Hippocampal formation (tissue), 2 donors: Measurements from ENCODE around the gene DOCK4.
"Not testable (repeated sequence)": the region's sequence is repeated elsewhere in the genome, so short reads cannot be mapped to it uniquely, and the experiment has no call there.

Experiments
- DNase-seq, 2 donors: peaks; one replicate each; lab custom pipeline; 2025; lab: John Stamatoyannopoulos, UW

Gene DOCK4

DNA sequence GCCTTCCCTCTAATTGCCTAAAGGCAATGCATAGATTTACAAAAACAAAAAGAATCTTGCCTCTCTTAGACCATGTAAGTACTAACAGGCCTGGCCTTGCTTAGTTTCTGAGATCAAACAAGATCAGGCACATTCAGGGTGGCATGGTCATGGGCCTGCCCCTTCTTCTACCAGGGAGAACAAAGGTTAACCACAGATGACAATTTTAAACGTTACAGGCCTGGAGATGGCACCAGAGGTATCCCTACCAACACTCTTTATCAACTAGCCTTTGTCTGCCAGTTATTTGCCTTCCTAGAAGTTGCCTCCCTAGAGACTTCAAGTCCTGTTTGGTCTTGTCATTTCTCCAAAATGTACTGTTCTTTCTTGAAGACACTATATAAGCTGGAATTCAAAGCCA lies 252.6 kb downstream of the DOCK4 start:
- DNase-seq: peak; percentile 22 to 67

DNA sequence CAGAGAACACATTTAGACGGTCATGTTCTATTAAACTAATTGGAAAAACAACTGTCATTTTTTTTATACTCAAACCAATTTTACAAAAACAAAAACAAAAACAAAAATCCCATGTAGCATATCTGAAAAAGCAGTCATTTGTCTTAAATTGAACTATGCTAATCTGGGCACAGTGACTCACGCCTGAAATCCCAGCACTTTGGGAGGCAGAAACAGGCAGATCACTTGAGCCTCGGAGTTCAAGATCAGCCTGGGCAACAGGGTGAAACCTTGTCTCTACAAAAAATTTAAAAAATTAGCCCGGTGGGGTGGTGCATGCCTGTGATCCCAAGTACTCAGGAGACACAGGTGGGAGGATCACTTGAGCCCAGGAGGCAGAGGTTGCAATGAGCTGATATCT lies 253.4 kb downstream of the DOCK4 start:
- DNase-seq: no peak

DNA sequence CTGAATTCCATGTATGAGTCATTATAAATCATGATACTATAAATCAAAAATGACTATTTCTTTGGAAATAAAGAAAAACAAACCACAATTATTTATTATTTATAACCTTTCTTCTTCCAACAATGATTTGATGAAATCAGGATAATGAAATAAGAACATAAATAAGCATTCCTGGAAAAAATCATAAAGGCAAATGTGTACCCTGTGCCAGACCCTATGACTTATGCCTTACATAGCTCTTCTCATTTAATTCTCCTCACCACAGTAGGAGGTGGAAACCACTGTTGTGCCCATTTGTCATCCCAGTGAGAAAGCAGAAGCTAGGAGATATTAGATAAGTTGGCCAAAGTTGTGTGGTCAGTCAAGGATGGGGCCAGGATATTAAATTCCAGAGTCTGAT lies 255.1 kb downstream of the DOCK4 start:
- no peak for DNase-seq

DNA sequence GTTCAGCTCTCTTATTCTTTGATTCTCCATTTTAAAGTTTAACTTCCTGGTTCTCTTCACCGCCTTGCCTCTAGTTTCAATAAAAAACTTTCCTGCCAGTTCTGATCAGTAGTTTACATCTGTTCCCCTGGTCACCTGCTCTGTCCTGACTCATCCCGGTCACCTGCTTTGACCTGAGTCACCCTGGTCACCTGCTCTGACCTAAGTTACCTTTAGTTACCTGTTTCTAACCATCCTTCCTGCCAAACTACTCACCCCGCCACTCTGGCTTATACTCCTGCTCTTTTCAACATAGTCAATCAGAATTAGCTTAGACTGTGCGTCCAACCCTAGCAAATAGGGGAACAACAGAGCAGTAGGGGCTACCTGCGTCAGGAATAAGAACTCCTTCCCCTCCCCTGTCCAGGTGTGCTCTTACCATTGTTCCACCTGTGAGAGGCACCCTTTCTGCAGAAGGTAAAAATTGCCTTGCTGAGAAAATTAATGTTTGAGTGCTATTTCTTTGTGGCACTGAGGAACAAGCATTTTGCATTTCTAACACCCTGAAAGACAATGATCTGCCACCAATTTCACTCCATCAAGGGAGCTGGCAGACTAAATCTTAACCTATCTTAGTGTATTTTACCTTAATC lies 263.6 kb downstream of the DOCK4 start:
- DNase-seq: no peak

DNA sequence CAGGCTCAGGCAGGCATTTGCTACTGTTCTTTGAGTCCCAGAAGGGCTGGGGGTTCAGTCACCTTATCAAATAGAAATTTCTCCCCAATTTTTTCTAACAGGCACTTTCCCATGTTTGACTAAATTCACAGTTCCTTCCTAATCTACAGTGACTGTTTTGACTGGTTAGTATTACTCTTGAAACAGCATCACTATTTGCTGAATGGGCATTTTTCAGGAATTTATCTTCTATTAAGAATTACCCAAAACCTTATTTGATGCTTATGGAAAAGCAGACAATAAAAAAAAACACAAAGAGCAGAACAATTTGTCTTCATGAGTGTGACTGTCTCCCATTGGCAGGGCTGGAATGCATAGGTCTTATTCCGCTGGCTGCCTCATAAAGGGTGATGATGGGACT lies 269.0 kb downstream of the DOCK4 start:
- DNase-seq: no peak

DNA sequence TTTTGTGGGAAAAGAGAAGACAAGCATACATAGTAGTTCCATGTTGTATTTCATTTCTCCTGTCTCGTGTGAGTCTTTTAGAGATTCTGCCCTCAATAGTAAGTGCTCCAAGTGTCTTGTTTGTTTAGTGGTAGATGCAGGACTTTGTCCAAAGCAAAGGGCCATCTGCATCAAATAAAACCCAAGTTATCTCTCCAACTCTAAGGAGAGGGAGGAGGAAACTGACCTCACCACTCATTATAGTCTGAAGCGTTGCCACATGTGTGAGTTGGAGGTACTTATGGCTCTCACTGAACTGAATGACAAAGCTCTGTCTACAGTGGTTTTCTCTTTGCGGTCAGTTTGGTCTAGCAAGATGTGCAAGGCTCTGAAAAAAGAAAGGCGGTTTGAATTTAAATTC lies 272.6 kb downstream of the DOCK4 start:
- no peak for DNase-seq

DNA sequence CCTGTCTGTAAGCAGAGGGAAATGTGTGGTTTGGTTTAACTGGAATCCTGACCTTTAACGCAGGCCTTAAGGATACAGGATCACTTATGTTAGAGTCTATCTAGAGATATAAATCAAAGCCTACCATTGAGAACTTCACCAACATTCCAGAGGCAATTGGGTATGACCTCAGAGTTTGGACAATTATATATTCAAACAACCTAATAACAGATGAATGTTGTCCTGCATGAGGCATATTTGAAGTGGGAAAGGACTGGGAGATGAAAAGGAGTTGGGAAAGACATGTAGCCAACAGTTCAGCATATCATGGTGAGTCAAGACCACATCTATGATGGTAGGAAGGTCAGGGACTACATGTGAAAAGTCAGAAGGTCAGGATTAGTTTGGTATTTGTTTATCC lies 274.2 kb downstream of the DOCK4 start:
- no peak for DNase-seq

DNA sequence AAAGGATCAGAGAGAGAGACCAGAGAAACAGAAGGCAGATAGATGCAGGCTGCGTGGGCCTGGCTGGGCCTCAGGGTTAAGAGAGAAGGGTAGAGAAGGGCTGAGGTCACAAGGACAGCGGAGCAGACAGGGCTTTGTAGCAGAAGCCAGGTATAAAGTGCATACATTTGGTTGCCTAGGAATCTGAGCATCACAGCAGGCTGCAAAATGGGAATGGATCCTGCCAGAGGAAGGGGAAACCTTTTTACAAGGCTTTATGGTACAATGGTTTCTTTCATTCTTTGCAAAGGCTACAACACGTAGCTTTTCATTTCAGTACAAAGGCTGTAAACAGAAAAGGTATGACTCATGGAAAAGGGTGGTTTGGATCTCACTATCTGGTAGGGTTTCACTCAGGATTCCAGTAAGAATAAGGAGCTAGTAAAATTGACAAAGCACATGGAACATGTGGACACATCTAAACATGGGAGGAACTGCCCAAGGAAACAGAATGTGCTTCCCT lies 275.1 kb downstream of the DOCK4 start:
- no peak for DNase-seq

DNA sequence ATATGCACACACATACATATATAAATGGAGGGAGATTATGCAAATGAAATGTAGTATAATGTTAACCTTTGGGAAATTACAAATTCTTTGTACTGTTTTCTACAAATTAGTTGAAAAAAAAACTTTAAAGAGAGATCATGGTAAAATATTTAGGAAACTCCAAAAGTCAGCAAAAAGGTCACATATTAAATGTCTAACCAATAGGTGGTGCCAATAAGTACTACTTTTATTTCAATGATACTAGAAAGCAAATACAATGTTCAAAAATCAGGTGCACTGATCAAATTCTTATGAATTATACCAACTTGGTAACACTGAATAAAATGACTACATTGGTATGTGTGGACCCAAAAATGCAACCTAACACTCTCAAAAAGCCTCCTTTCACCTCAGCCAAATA lies 276.9 kb downstream of the DOCK4 start:
- DNase-seq: no peak

DNA sequence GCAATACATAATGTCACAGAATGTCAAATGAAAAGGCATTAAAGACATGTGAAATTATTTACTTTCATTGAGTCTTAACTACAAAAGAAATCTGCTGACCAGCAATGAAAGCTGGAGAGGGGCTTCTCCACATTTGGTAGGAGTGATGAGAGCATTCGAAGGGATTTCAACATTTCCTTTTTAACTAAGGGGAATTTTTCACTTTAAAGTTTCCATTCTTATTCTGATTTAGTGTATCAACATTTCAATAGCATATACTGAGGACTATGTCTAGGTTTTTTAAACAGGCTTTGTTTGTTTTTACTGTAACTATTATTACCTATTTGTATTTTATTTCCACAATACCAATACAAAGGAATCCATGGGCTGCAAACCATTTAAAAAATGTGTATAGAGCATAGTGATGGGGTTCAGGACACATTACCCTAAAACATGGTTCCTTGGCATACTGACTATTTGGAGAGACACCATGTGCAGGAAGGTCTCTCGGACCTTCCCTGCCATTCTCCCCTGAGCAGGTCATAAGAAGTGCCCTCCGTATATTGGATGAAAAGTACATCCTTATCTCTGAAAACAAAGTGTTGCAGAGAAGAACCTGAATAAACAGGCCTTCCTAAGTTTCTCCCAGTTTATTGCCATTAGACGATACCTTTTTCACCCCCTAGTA lies 278.7 kb downstream of the DOCK4 start:
- DNase-seq: no peak

DNA sequence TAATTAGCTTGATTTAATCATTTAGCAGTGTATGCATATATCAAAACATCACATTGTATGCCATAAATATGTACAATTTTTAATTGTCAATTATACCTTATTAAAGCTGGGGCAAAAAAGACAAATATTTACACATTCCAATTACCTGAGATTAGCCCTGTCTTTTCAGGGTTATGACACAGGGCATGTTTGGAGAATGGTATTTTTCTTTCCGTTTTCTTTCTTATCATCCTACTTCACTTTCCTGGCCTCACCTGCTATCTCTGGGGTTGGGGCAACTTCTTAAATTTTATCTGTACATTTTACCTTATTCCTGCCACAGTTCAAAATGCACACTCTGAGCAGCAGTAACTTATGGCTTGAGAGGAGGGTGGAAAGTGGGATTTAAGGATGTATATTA lies 285.9 kb downstream of the DOCK4 start:
- DNase-seq: no peak

DNA sequence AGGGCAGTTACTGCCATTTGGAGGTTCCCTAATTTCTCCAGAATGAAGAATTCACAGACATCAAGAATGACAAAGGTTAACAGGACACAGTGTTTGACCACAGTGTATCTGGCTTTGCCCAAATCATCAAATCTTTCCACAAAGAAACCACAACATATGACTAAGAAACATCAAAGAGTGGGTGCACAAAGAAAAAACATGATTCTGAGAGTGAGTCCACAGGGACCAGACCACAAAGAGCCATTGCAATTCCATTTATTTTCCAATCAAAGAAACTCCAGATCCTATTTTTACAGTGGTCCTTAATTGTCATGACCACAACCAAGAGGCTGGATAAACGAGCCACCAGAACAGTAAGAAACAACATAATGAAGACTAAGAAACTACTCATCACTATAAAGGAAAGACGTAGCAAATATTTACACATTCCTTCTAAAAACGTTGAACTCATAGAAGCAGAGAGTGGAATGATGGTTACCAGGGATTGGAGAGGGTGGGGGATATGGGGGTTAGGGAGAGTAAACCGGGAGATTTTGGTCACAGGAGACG lies 286.5 kb downstream of the DOCK4 start:
- DNase-seq: no peak

DNA sequence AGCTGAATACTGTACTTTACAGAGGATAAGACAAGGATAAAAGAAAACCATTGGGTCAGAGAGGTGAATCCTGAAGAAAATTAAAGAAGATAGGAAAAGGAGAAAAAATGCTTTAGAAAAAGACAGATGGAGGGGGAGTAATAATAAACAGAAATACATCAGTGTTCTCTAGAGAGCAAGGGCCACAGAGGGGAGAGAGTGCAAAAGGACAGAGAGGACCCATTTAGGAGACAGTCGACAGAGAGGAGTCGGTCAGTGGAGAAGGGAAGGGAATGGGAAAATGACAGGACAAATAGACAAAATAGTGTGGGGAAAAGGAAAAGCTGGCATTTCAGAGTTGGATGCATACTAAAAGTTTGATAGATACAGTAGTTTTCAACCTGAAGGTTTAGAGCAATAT lies 287.0 kb downstream of the DOCK4 start:
- DNase-seq: no peak

DNA sequence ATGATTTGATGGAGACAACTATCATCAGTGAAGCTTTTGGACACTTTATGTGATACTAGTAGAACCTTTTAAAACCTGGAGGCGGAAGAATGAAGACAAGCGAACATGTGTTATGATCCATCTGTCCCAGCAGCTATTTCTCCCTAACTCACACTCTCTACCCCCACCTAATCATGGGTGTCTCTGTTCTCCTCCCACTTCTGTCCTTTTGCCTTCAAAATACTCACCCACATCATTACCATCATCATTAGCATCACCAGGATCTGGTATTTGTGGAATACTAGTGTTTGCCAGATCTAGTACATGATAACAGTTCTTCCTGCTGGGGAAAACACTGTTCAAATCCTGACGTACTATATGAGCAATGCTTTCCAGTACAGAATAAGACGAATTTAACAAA lies 287.7 kb downstream of the DOCK4 start:
- peak in 1 of 2 donors; percentile 23 for DNase-seq

DNA sequence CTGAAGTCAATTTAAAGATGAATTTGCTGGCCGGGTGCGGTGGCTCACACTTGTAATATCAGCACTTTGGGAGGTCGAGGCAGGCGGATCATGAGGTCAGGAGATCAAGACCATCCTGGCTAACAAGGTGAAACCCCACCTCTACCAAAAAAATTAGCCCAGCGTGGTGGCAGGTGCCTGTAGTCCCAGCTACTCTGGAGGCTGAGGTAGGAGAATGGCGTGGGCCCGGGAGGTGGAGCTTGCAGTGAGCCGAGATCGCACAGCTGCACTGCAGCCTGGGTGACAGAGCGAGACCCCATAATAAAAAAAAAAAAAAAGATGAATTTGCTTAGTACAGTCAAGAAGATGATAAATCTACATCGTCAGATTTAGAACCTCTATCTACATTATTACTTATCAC lies 288.8 kb downstream of the DOCK4 start:
- DNase-seq: not testable (repeated sequence)

DNA sequence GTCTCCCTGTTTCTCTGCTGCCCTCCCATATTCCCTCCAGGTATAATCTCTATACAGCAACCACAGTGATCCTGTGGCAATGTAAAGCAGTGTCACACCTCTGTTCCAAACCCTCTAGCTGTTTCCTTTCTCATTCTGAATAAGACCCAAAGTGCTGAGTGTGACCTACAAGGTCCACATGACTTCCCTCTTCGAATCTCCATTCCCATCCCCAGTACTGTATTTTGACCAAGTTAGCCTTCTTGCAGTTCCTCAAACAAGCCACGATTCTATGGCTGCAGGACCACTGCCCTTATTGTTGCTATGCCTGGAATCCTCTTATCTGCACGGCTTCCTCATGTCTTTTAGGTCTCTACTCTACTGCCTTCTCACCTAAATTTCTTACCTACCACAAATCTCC lies 291.9 kb downstream of the DOCK4 start:
- no peak for DNase-seq

DNA sequence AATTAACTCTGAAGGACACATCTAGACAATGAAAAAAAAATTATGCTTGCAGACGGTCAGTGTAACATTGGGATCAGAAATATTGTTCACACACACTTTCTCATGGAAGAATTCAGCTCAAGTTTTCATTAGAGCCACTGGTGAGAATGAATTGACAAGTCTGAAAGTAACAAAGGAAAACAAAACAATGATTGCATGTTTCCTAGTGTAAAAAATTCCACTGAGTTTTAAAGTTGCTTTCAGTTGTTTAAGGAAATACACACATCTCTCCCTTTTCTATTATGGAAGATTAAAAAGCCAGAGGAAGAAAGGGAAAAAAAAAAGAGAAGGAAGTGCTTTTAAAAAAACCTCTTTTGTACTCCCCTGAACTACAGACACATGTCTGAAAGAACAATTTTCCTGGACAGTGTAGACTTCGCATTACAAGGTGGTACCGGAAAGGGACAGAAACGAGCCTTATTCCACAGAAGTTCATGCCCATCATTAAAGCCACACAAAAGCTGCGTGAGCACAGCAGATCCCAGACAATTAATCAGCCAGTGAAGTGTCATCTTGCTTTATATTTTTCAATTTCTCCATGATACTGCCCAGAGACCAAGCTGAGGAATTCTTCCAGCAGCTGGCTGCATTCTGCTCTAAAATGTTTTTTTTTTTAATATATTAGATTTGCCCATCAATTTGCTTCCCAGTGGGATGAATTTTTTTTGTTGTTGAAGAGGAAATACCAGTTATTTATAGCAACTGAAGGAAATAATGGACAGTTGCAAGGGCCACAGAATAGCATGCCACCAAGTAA lies 294.8 kb downstream of the DOCK4 start:
- no peak for DNase-seq

DNA sequence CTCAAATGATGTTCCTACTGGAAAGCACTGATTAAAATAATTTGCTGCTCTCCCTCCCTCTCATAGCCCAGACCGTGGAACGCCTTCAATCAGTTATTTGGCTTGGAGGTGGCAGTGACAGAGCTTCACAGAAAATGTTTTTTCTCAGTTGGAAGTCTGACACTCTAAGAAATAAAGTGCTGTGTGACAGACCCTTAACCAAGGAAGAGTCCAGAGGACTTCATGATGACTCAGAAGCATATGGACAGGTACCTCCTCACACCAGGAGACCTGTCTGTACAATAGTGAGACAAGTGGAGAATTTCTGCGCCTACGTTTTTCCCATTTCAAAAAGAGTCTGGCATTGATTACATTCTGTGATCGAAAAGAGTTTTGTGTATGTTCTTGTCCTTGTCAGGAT lies 295.5 kb downstream of the DOCK4 start:
- no peak for DNase-seq

DNA sequence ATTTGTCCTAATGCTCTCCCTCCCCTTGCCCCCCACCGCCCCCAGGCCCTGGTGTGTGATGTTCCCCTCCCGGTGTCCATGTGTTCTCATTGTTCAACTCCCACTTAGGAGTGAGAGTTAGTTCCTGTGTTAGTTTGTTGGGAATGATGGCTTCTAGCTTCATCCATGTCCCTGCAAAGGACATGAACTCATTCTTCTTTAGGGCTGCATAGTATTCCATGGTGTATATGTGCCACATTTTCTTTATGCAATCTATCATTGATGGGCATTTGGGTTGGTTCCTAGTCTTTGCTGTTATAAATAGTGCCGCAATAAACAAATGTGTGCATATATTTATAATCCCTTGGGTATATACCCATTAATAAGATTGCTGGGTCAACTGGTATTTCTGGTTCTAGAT lies 297.5 kb downstream of the DOCK4 start:
- DNase-seq: not testable (repeated sequence)

DNA sequence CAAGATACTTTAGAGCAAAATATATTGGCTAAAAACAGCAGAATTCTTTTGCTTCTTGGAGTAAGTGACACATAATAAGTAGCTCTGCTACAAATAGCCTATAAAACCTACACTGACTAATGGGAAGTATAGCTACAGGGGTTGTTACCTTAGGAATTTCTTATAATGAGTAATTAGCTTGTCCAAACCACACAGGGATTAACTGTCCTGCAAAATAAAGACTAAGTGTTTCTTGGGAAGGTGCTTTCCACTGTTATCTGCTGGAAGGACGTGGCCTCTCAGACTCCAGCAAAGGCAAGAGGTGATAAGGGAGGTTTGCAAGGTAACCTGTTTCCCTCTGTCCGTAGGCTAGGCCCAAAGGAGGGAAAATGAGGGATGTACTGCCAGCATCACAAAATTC lies 302.4 kb downstream of the DOCK4 start:
- DNase-seq: no peak

DNA sequence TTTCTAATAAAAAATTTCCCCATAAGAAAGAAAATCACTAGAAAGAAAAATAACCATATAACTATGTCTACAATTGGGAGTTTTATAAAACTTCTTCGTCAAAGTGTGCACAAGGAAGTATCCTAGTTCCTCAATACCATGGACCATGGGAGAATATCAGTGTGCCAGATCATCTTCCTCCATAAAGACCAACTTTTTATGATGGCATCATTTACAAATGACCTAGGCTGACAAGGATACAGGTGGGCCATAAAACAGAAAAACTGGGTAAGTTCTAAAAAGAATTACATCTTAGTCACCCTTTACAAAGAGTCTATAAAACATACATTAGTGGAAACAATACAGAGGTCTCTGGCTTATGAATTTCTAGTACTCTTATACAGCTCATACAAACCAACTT lies 303.2 kb downstream of the DOCK4 start:
- DNase-seq: no peak

DNA sequence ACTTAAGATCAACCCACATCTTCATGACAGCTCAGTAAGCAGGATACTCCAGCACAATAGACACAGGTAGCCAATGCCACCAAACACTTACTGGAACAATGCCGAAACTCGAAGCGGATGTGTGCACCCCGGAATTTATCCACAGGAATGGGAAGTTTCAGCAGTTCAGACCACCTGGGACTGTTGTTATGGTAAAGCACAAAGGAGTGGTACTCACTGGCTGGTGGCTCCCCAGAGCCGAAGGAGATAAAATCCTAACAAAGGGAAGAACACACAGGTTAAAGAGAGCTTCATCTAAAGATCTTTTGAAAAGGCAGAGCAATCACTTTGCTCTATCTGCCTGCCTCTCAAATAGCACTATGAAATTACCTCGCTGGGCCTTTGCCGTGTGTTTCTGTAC lies 305.9 kb downstream of the DOCK4 start:
- no peak for DNase-seq

DNA sequence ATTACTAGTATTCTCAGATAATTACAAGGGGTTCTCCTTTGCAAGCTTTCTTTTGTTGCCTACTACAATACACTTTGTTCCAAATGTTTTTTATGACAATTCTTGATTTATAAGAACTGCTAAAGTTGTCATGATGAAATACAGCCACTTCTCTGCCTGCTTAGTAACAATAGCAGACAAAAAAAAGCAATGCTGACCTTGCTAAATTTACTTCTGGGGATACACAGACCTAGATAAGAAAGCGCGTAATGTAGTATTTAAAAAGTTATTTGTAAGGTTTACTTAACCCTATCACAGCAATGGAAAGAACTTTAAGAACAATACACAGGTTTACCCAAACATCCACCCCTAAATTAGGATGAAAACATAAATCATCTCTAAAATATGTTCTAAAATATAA lies 311.1 kb downstream of the DOCK4 start:
- no peak for DNase-seq
